DLD1 (cell line): ENCODE data around the gene NXN.
"Not testable (repeated sequence)": the region's sequence is repeated elsewhere in the genome, so short reads cannot be mapped to it uniquely, and the experiment has no call there.

Source experiments
- in situ Hi-C: cut with HindIII; loops from 2 replicates; pipeline ENCODE4 v1.10.0; 2017; ENCODE audit warnings: low sequenced_read_pairs

NXN gene

GRCh38 chr17:869567-870525, 109.7 kb downstream of the NXN start:
- in situ Hi-C loops, result no loop called here

- in situ Hi-C loops, result no loop called here
Observed at GRCh38 chr17:869086-869485, 110.5 kb downstream of the NXN start.

GRCh38 chr17:867896-868489, 111.6 kb downstream of the NXN start:
- in situ Hi-C loops, result no loop called here

GRCh38 chr17:867238-867637, 112.3 kb downstream of the NXN start:
- in situ Hi-C loops, result not testable (repeated sequence)

- in situ Hi-C loops, result no loop called here
Observed at GRCh38 chr17:866568-867103, 112.9 kb downstream of the NXN start.

- in situ Hi-C loops, result no loop called here
Observed at GRCh38 chr17:864315-864714, 115.3 kb downstream of the NXN start.

GRCh38 chr17:863880-864279, 115.7 kb downstream of the NXN start:
- in situ Hi-C loops, result no loop called here

GRCh38 chr17:862582-862981, 117.0 kb downstream of the NXN start:
- in situ Hi-C loops, result no loop called here

GRCh38 chr17:861364-861763, 118.2 kb downstream of the NXN start:
- in situ Hi-C loops, result no loop called here

- in situ Hi-C loops, result no loop called here
Observed at GRCh38 chr17:860805-861204, 118.8 kb downstream of the NXN start.

- in situ Hi-C loops, result no loop called here
Observed at GRCh38 chr17:859824-860195, 119.8 kb downstream of the NXN start.

- in situ Hi-C loops, result no loop called here
Observed at GRCh38 chr17:859061-859823, 120.3 kb downstream of the NXN start.

GRCh38 chr17:856149-856548, 123.4 kb downstream of the NXN start:
- in situ Hi-C loops, result no loop called here

- in situ Hi-C loops, result no loop called here
Observed at GRCh38 chr17:855569-855968, 124.0 kb downstream of the NXN start.

- in situ Hi-C loops, result not testable (repeated sequence)
Observed at GRCh38 chr17:852850-853249, 126.7 kb downstream of the NXN start.

- in situ Hi-C loops, result no loop called here
Observed at GRCh38 chr17:852349-852748, 127.2 kb downstream of the NXN start.

- in situ Hi-C loops, result no loop called here
Observed at GRCh38 chr17:851924-852323, 127.7 kb downstream of the NXN start.

- in situ Hi-C loops, result no loop called here
Observed at GRCh38 chr17:850851-851763, 128.5 kb downstream of the NXN start.

- in situ Hi-C loops, result no loop called here
Observed at GRCh38 chr17:850086-850850, 129.3 kb downstream of the NXN start.

- in situ Hi-C loops, result no loop called here
Observed at GRCh38 chr17:848402-848801, 131.2 kb downstream of the NXN start.
